IMR-90 (cell line): ENCODE results near the gene IL2RG. TPM values are rescaled to one million over a fixed set of nuclear protein-coding genes. Genes with fewer than 3 reads are reported as not detected.

Source experiments
- ATAC-seq: fragments of 200-7000 bp; cut with Tn5 transposase; 2 replicates; pipeline ENCODE4 v1.9.1; 2020; ENCODE audit warnings: low read depth, mild to moderate bottlenecking, moderate library complexity
- BruUV-seq: library from RNA; stranded (reverse); fragments of 400-500 nt; replicated peaks from 2 replicates; lab custom pipeline; 2021; lab: Mats Ljungman, UMichigan
- CTCF ChIA-PET: fragments of 300-600 bp; formaldehyde crosslinking; extraction: SDS; loops from one replicate; lab custom pipeline; 2021; ENCODE audit warnings: antibody characterized with exemption; lab: Yijun Ruan, JAX
- POLR2A ChIA-PET: fragments of 300-600 bp; sonication (Branson Sonifier 250); formaldehyde crosslinking; loops from one replicate; lab custom pipeline; 2022; ENCODE audit warnings: antibody characterized with exemption; ENCODE audit not compliant: unreplicated experiment; lab: Charles Lee
- DNase-seq: peaks from one replicate; pipeline ENCODE4 v3.0.0; 2013
- H2AFZ ChIP-seq: replicated peaks from 2 replicates; pipeline ENCODE3; 2013; ENCODE audit warnings: low read length, mild to moderate bottlenecking; ENCODE audit not compliant: poor library complexity
- H2AK5ac ChIP-seq: 2 replicates; pipeline ENCODE4 v1.6.1; 2013; ENCODE audit warnings: low read depth, low read length, inconsistent platforms
- H2AK9ac ChIP-seq: replicated peaks from 2 replicates; pipeline ENCODE3; 2013; ENCODE audit warnings: mild to moderate bottlenecking, low read depth, low read length, moderate library complexity; ENCODE audit not compliant: poor library complexity
- H2BK120ac ChIP-seq: 2 replicates; pipeline ENCODE4 v1.6.1; 2013; ENCODE audit warnings: low read depth, low read length, inconsistent platforms
- H2BK15ac ChIP-seq: 3 replicates; pipeline ENCODE4 v1.6.1; 2013; ENCODE audit warnings: low read depth, low read length, inconsistent platforms
- H2BK20ac ChIP-seq: 2 replicates; pipeline ENCODE4 v1.6.1; 2013; ENCODE audit warnings: low read depth, mild to moderate bottlenecking, inconsistent platforms, low read length, moderate library complexity
- H2BK5ac ChIP-seq: 2 replicates; pipeline ENCODE4 v1.6.1; 2013; ENCODE audit warnings: mild to moderate bottlenecking, low read depth, low read length, inconsistent platforms; ENCODE audit not compliant: poor library complexity, severe bottlenecking
- H3K14ac ChIP-seq: replicated peaks from 2 replicates; pipeline ENCODE4 v1.6.1; 2013; ENCODE audit warnings: low read depth, low read length, inconsistent platforms
- H3K18ac ChIP-seq: 2 replicates; pipeline ENCODE4 v1.6.1; 2013; ENCODE audit warnings: low read depth, low read length, control low read depth
- H3K23ac ChIP-seq: 2 replicates; pipeline ENCODE4 v1.6.1; 2013; ENCODE audit warnings: low read depth, low read length, inconsistent platforms
- H3K27ac ChIP-seq: 2 replicates; pipeline ENCODE4 v1.5.1; 2013; ENCODE audit warnings: mild to moderate bottlenecking, control low read depth, low read length; ENCODE audit not compliant: insufficient read depth
- H3K27me3 ChIP-seq: 2 replicates; pipeline ENCODE4 v1.6.1; 2013; ENCODE audit warnings: low read length; ENCODE audit not compliant: control insufficient read depth, insufficient read depth
- H3K36me3 ChIP-seq: 2 replicates; pipeline ENCODE4 v1.6.1; 2013; ENCODE audit warnings: low read length, mixed read lengths; ENCODE audit not compliant: control insufficient read depth, insufficient read depth
- H3K4ac ChIP-seq: 2 replicates; pipeline ENCODE4 v1.6.1; 2013; ENCODE audit warnings: low read depth, low read length, inconsistent platforms
- H3K4me1 ChIP-seq: 2 replicates; pipeline ENCODE4 v1.6.1; 2013; ENCODE audit warnings: low read length, mixed read lengths; ENCODE audit not compliant: control insufficient read depth, insufficient read depth
- H3K4me2 ChIP-seq: 2 replicates; pipeline ENCODE4 v1.6.1; 2013; ENCODE audit warnings: low read depth, mild to moderate bottlenecking, control low read depth, low read length, moderate library complexity
- H3K4me3 ChIP-seq: 2 replicates; pipeline ENCODE4 v1.5.1; 2013; ENCODE audit warnings: low read depth, mild to moderate bottlenecking, control low read depth, low read length, moderate library complexity; ENCODE audit not compliant: insufficient read depth
- H3K56ac ChIP-seq: 2 replicates; pipeline ENCODE4 v1.6.1; 2013; ENCODE audit warnings: low read length, inconsistent platforms; ENCODE audit not compliant: insufficient read depth; ENCODE audit errors: extremely low read depth
- H3K79me1 ChIP-seq, 2 experiments: 2 replicates each; pipeline ENCODE4 v1.6.1; 2013; ENCODE audit warnings: low read length in 2 of 2, inconsistent platforms in 1 of 2, low read depth in 1 of 2
- H3K9ac ChIP-seq: 2 replicates; pipeline ENCODE4 v1.6.1; 2013; ENCODE audit warnings: low read depth, low read length, control low read depth
- H3K9me1 ChIP-seq: 2 replicates; pipeline ENCODE4 v1.6.1; 2013; ENCODE audit warnings: low read length, inconsistent platforms; ENCODE audit not compliant: insufficient read depth
- H3K9me3 ChIP-seq: 2 replicates; pipeline ENCODE4 v1.6.1; 2013; ENCODE audit warnings: low read length; ENCODE audit not compliant: control insufficient read depth, insufficient read depth
- H4K20me1 ChIP-seq: 2 replicates; pipeline ENCODE4 v1.6.1; 2013; ENCODE audit warnings: low read length, inconsistent platforms; ENCODE audit not compliant: insufficient read depth
- H4K5ac ChIP-seq: 2 replicates; pipeline ENCODE4 v1.6.1; 2013; ENCODE audit warnings: mild to moderate bottlenecking, low read depth, low read length, control low read depth
- H4K8ac ChIP-seq, 2 experiments: 2 replicates each; pipeline ENCODE4 v1.6.1; 2013; ENCODE audit warnings: low read depth in 2 of 2, low read length in 2 of 2, control low read depth in 1 of 2, inconsistent platforms in 1 of 2
- H4K91ac ChIP-seq: 2 replicates; pipeline ENCODE4 v1.6.1; 2013; ENCODE audit warnings: low read depth, low read length, inconsistent platforms; ENCODE audit not compliant: insufficient read depth
- BHLHE40 ChIP-seq: fragments of 150-350 bp; IDR thresholded peaks from 2 replicates; pipeline ENCODE4 v1.6.1; 2016; ENCODE audit warnings: mild to moderate bottlenecking, low read depth, low read length
- CHD1 ChIP-seq: IDR thresholded peaks from 2 replicates; pipeline ENCODE4 v1.6.1; 2012; ENCODE audit warnings: low read depth, low read length, improper control_type of control experiment
- CTCF ChIP-seq: conservative IDR thresholded peaks from 2 replicates; pipeline ENCODE4 v1.5.1; 2012; ENCODE audit warnings: mild to moderate bottlenecking, low read depth, low read length, improper control_type of control experiment
- ELK1 ChIP-seq: fragments of 150-350 bp; IDR thresholded peaks from 2 replicates; pipeline ENCODE4 v1.6.1; 2016; ENCODE audit warnings: low read depth, mild to moderate bottlenecking, low read length, moderate library complexity, borderline replicate concordance
- NFE2L2 ChIP-seq: fragments of 150-350 bp; IDR thresholded peaks from 2 replicates; pipeline ENCODE4 v1.6.1; 2016; ENCODE audit warnings: low read depth, mild to moderate bottlenecking, low read length
- POLR2A ChIP-seq: IDR thresholded peaks from 2 replicates; pipeline ENCODE4 v1.6.1; 2012; ENCODE audit warnings: mild to moderate bottlenecking, low read depth, low read length
- RAD21 ChIP-seq: IDR thresholded peaks from 2 replicates; pipeline ENCODE4 v1.6.1; 2012; ENCODE audit warnings: low read length, improper control_type of control experiment
- RFX5 ChIP-seq: IDR thresholded peaks from 2 replicates; pipeline ENCODE4 v1.8.0; 2012; ENCODE audit warnings: low read depth, mild to moderate bottlenecking, low read length, moderate library complexity
- SMC3 ChIP-seq: fragments of 150-350 bp; IDR thresholded peaks from 2 replicates; pipeline ENCODE4 v1.6.1; 2016; ENCODE audit warnings: low read depth, mild to moderate bottlenecking, antibody characterized with exemption, low read length, moderate library complexity
- USF2 ChIP-seq: fragments of 150-350 bp; IDR thresholded peaks from 2 replicates; pipeline ENCODE4 v1.6.1; 2017; ENCODE audit warnings: mild to moderate bottlenecking, antibody characterized with exemption, low read length, low read depth
- WGBS, 2 experiments: methylation state at CpG; one replicate each; pipeline versions ENCODE4 v1.1.5 to v1.1.7; 2013; ENCODE audit warnings: missing lambda C conversion rate in 2 of 2; ENCODE audit not compliant: insufficient read length in 1 of 2; ENCODE audit errors: extremely low coverage in 2 of 2; 5-methylcytosine and 5-hydroxymethylcytosine counted together
- dilution Hi-C: fragments of 300-500 bp; cut with HindIII; formaldehyde crosslinking; loops from one replicate; pipeline ENCODE4 v1.14.3; 2018; ENCODE audit warnings: low sequenced_read_pairs; ENCODE audit not compliant: unreplicated experiment
- in situ Hi-C: fragments of 300-500 bp; cut with MboI; formaldehyde crosslinking; loops from 3 replicates; pipeline ENCODE4 v1.14.3; 2019; ENCODE audit warnings: low sequenced_read_pairs, inconsistent platforms, mixed read lengths
- intact Hi-C: fragments of 100-400 bp; cut with micrococcal nuclease; formaldehyde crosslinking; loops from 2 replicates; pipeline ENCODE4 v1.10.0; 2022
- polyA plus RNA-seq, 3 experiments: library from polyadenylated mRNA; depleted of rRNA; stranded (reverse); fragments of >200 nt; gene quantifications; 2 replicates each; pipeline ENCODE4 v1.2.3, GENCODE V29; 2012; ENCODE audit warnings: low replicate concordance in 1 of 3
- total RNA-seq: library from RNA; depleted of rRNA; stranded (reverse); fragments of >200 nt; gene quantifications from 2 replicates; pipeline ENCODE4 v1.2.3, GENCODE V29; 2012

Gene IL2RG
- total and polyA plus RNA-seq, 2 of the 4 experiments (the other 2 are of a cell fraction): not detected

GRCh38 chrX:71158603-71159002 is 47.2 kb upstream of the IL2RG start:
- Histone ChIP-seq H3K23ac (no peak overlapping the region), H3K79me1 (no peaks in the 10 kb centered on the region), H3K27ac (no peak overlapping the region), H3K4ac (no peak overlapping the region), H3K14ac (no peak overlapping the region), H3K9me1 (no peaks in the 10 kb centered on the region), H2AK5ac (no peak overlapping the region), H4K20me1 (no peaks in the 10 kb centered on the region), H2BK5ac (no peak overlapping the region), H3K18ac (no peak overlapping the region), H3K27me3 (peaks cover 12% of the 10 kb centered on the region; the same call in 1 of the 2 replicates), H3K56ac (no peak overlapping the region), H2BK120ac (no peak overlapping the region), H3K9me3 (no peaks in the 10 kb centered on the region), H4K5ac (no peak overlapping the region), H3K36me3 (no peaks in the 10 kb centered on the region), H4K91ac (no peak overlapping the region), H2BK20ac (no peak overlapping the region), H3K4me2 (no peak overlapping the region), H2BK15ac (no peak overlapping the region), H2AFZ (no peak overlapping the region), H3K4me1 (no peaks in the 10 kb centered on the region), H4K8ac (no peak overlapping the region), H2AK9ac (no peak overlapping the region), H3K4me3 (no peak overlapping the region), H3K9ac (no peak overlapping the region)
- BruUV-seq: no TSS peak
- ChIA-PET CTCF (no interaction called here), POLR2A (no interaction called here)
- ATAC-seq (no peak), DNase-seq (no peak)
- dilution Hi-C loops: no loop called here
- intact Hi-C loops: no loop called here
- TF ChIP-seq BHLHE40: no peak
- no peak for TF ChIP-seq NFE2L2
- no peak for TF ChIP-seq USF2
- no peak for TF ChIP-seq POLR2A
- TF ChIP-seq ELK1: no peak
- no peak for TF ChIP-seq SMC3
- TF ChIP-seq CTCF: no peak
- no peak for TF ChIP-seq CHD1
- no peak for TF ChIP-seq RFX5
- no peak for TF ChIP-seq RAD21
- in situ Hi-C loops: no loop called here
- 92% methylated on average over 2 of the region's 6 CpGs; no CpG with 5 or more reads in 1 of the 2 experiments for WGBS, 2 experiments
